Gastrocnemius medialis (tissue), 4 donors: ENCODE data around the gene PIP4K2A. TPM values are rescaled to one million over a fixed set of nuclear protein-coding genes. Genes with fewer than 3 reads are reported as not detected.

Source experiments
- ATAC-seq, 2 donors: fragments of 150-250 bp; one replicate each; pipeline ENCODE4 v1.9.1; 2016
- DNase-seq, 2 donors: peaks; one replicate each; pipeline ENCODE4 v3.0.0-alpha.2; 2019
- H3K27ac ChIP-seq, 4 donors: fragments of 200-600 bp; sonication (generic); 1 replicate in 1 of 4; 2 replicates in 3 of 4; pipeline ENCODE4 v1.5.1; 2016 to 2018; ENCODE audit warnings: mild to moderate bottlenecking in 2 of 4, moderate library complexity in 1 of 4
- H3K27me3 ChIP-seq, 3 donors: fragments of 200-600 bp; sonication (generic) in 2 of 3; 1 replicate in 1 of 3; 2 replicates in 2 of 3; pipeline versions ENCODE4 v1.5.1 to v1.6.0; 2016 to 2019; ENCODE audit warnings: mild to moderate bottlenecking in 1 of 3, moderate library complexity in 1 of 3
- H3K36me3 ChIP-seq, 2 donors: fragments of 200-600 bp; sonication (generic) in 1 of 2; one replicate each; pipeline ENCODE4 v1.5.1; 2017 to 2018
- H3K4me1 ChIP-seq, 2 donors: fragments of 200-600 bp; sonication (generic) in 1 of 2; one replicate each; pipeline ENCODE4 v1.5.1; 2016 to 2017; ENCODE audit warnings: mild to moderate bottlenecking in 2 of 2
- H3K4me3 ChIP-seq, 4 donors: fragments of 200-600 bp; sonication (generic) in 3 of 4; 1 replicate in 1 of 4; 2 replicates in 3 of 4; pipeline ENCODE4 v1.5.1; 2016 to 2019; ENCODE audit warnings: mild to moderate bottlenecking in 2 of 4
- H3K9me3 ChIP-seq, 3 donors: fragments of 200-600 bp; sonication (generic) in 2 of 3; 1 replicate in 1 of 3; 2 replicates in 2 of 3; pipeline ENCODE4 v1.5.1; 2016 to 2019
- POLR2A ChIP-seq, 2 donors: fragments of 450-650 bp; IDR thresholded peaks; one replicate each; pipeline ENCODE4 v1.6.1; 2017; ENCODE audit warnings: antibody characterized with exemption in 2 of 2, mild to moderate bottlenecking in 2 of 2, moderate library complexity in 2 of 2
- in situ Hi-C, 4 donors: fragments of 200-750 bp; cut with MboI; loops; one replicate each; pipeline versions ENCODE4 v1.15.0 to v1.8.0; 2017; ENCODE audit warnings: low sequenced_read_pairs in 4 of 4
- intact Hi-C: fragments of 100-400 bp; cut with DNase I; formaldehyde crosslinking; loops from one replicate; pipeline ENCODE4 v1.15.1; 2023; ENCODE audit warnings: low total_unique reads
- total RNA-seq, 4 donors: library from RNA; depleted of rRNA; stranded (reverse); fragments of >200 nt; gene quantifications; one replicate each; pipeline versions ENCODE4 v1.1.0 to v1.2.3, GENCODE V29; 2016
- TF ChIP-seq, protein P1 (sequence below), 5 experiments: fragments of 450-650 bp in 3 of 5; fragments of 200-600 bp in 2 of 5; sonication (generic) in 2 of 5; IDR thresholded peaks in 4 of 5; conservative IDR thresholded peaks in 1 of 5; 1 replicate in 4 of 5; 2 replicates in 1 of 5; pipeline ENCODE4 v1.5.1; 2016 to 2019; ENCODE audit warnings: antibody characterized with exemption in 5 of 5, mild to moderate bottlenecking in 3 of 5, moderate library complexity in 3 of 5

PIP4K2A gene
- total RNA-seq, 4 donors from 2014 or later: 3.9 to 7.5 (median 4.7) TPM

- no peaks in the 10 kb centered on the region for H3K4me1 ChIP-seq
- intact Hi-C loops: no loop called here
- in situ Hi-C loops: loop anchor here in 2 of 4 donors (25.0 kb wide), 2 partner anchors 394 to 606 kb away; no protein-coding TSS in a partner anchor
- ATAC-seq (no peak), DNase-seq (no peak)
- no peaks in the 10 kb centered on the region for H3K36me3 ChIP-seq
- no peak for TF ChIP-seq POLR2A (IDR thresholded peaks at IDR 0.05)
- TF ChIP-seq, protein P1, sequence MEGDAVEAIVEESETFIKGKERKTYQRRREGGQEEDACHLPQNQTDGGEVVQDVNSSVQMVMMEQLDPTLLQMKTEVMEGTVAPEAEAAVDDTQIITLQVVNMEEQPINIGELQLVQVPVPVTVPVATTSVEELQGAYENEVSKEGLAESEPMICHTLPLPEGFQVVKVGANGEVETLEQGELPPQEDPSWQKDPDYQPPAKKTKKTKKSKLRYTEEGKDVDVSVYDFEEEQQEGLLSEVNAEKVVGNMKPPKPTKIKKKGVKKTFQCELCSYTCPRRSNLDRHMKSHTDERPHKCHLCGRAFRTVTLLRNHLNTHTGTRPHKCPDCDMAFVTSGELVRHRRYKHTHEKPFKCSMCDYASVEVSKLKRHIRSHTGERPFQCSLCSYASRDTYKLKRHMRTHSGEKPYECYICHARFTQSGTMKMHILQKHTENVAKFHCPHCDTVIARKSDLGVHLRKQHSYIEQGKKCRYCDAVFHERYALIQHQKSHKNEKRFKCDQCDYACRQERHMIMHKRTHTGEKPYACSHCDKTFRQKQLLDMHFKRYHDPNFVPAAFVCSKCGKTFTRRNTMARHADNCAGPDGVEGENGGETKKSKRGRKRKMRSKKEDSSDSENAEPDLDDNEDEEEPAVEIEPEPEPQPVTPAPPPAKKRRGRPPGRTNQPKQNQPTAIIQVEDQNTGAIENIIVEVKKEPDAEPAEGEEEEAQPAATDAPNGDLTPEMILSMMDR (IDR thresholded peaks at IDR 0.05 in 4 of 5, conservative IDR thresholded peaks at IDR 0.05 in 1 of 5): no peak
- no peak overlapping the region for H3K4me3 ChIP-seq
- no peak overlapping the region for H3K27ac ChIP-seq
- H3K27me3 ChIP-seq: no peaks in the 10 kb centered on the region
- H3K9me3 ChIP-seq: no peaks in the 10 kb centered on the region
Measured at GRCh38 chr10:22593636-22594198, 120.7 kb downstream of the PIP4K2A start.

DNA sequence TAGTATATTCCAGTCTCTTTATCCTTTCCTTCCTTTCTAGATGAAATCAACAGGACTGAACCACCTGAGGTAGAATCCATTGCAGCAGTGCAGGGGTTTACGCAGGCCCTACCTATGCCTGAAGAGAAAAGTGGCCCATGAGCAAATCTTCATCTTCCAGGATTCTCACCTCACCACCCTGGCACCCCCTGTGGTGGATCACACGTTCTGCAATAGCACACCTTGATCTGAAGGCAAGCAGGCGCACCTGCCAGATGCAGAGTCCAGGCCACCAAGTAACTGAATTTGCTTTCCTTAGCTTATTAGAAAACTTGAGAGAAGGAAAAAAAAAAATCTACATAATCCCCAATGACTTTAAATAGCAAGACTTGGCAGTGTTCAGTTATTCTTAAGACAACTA, 121.4 kb downstream of the PIP4K2A start:
- in situ Hi-C loops (loop anchor here in 2 of 4 donors (25.0 kb wide), 2 partner anchors 394 to 606 kb away; no protein-coding TSS in a partner anchor), intact Hi-C loops (no loop called here)
- Histone ChIP-seq H3K36me3 (no peaks in the 10 kb centered on the region), H3K4me1 (no peaks in the 10 kb centered on the region), H3K4me3 (no peak overlapping the region), H3K27ac (no peak overlapping the region), H3K9me3 (no peaks in the 10 kb centered on the region), H3K27me3 (no peaks in the 10 kb centered on the region)
- DNase-seq (no peak), ATAC-seq (no peak)
- TF ChIP-seq, protein P1 (IDR thresholded peaks at IDR 0.05 in 4 of 5, conservative IDR thresholded peaks at IDR 0.05 in 1 of 5): no peak
- TF ChIP-seq POLR2A (IDR thresholded peaks at IDR 0.05): no peak

- ATAC-seq (no peak), DNase-seq (no peak)
- Histone ChIP-seq H3K4me1 (no peaks in the 10 kb centered on the region), H3K9me3 (no peaks in the 10 kb centered on the region), H3K27ac (no peak overlapping the region), H3K36me3 (no peaks in the 10 kb centered on the region), H3K4me3 (no peak overlapping the region), H3K27me3 (no peaks in the 10 kb centered on the region)
- in situ Hi-C loops: loop anchor here in 3 of 4 donors (10.0 to 25.0 kb wide), 3 partner anchors 397 to 603 kb away; no protein-coding TSS in a partner anchor
- intact Hi-C loops: loop anchor here (5.0 kb wide), 1 partner anchor 598 kb away; no protein-coding TSS in a partner anchor
- TF ChIP-seq POLR2A (IDR thresholded peaks at IDR 0.05): no peak
- TF ChIP-seq, protein P1 (IDR thresholded peaks at IDR 0.05 in 4 of 5, conservative IDR thresholded peaks at IDR 0.05 in 1 of 5): no peak
Measured at GRCh38 chr10:22589851-22590514, 124.4 kb downstream of the PIP4K2A start.

- H3K27ac ChIP-seq: no peak overlapping the region
- H3K4me1 ChIP-seq: no peaks in the 10 kb centered on the region
- no peak for TF ChIP-seq POLR2A (IDR thresholded peaks at IDR 0.05)
- TF ChIP-seq, protein P1 (IDR thresholded peaks at IDR 0.05 in 4 of 5, conservative IDR thresholded peaks at IDR 0.05 in 1 of 5): no peak
- no peak for DNase-seq
- H3K36me3 ChIP-seq: no peaks in the 10 kb centered on the region
- in situ Hi-C loops (loop anchor here in 3 of 4 donors (10.0 to 25.0 kb wide), 3 partner anchors 399 to 601 kb away; no protein-coding TSS in a partner anchor), intact Hi-C loops (loop anchor here (5.0 kb wide), 1 partner anchor 596 kb away; no protein-coding TSS in a partner anchor)
- no peak overlapping the region for H3K4me3 ChIP-seq
- ATAC-seq: no peak
- H3K9me3 ChIP-seq: no peaks in the 10 kb centered on the region
- no peaks in the 10 kb centered on the region for H3K27me3 ChIP-seq
Measured at GRCh38 chr10:22588462-22588861, 125.9 kb downstream of the PIP4K2A start.
